IPS-NIHi7 (cell line): ENCODE results near the gene AKAP11.
A peak's percentile ranks its signal among the peaks of the same experiment; 100 is the strongest.

Experiments used
- DNase-seq: peaks from one replicate; pipeline ENCODE4 v3.0.0; 2012; ENCODE audit warnings: mixed read lengths; ENCODE audit errors: extremely low spot score

Gene AKAP11

DNA sequence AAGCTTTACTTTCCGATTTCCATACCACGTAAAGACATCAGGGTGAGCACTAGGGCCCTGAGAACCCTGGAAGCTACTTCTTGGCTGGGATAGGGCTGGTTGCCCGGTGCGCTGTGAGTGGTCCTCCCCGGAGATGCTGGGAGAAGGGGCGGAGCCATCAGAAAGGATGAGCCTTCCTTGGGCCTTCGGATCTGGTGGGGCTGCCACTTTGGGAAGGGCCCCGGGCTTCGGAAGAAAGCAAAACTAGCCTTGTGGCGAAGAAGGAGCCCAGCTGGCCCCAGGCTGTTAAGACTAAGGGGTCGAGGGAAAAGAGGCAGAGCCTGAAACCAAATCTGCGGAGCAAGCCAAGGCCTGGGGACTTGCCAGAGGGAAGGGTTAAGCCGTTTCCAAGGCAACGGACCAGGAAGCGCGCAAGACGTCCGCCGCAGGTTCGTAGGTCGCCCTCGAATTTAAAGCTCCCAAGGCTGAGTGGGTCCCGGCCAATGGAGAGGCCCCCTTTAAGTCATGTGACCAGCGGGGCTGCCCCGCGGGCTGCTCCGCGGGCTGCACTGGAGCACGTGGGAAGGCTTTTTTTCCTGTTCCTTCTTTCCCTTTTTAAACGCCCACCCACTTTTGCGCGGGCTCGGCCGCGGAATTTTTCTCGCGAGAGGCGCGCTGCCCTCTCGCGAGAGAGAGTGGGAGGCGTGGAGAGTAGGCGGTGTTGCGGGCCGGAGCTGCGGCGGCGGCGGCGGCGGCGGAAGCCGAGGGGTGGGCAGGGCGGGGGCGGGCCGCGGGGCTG, 426 bp upstream of the AKAP11 start:
- DNase-seq, result peak; percentile 92

DNA sequence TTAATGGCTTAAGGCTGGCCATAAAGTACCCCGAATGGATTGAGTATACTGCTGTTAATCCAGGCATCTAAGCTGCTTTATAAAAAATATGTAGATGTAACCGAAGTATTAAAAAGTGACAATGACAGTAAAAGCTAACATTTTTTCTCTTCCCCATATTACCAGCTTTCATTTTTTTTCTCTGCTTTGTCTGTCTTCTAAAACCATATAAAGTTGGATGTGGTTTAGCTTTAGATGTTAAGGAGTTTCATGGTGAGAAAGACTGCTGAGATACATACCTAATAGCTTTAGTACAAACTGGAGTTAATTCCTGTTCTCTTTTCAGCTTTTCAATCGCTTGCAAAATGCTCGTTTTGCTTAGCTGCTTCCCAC, 838 bp downstream of the AKAP11 start:
- DNase-seq, result no peak

DNA sequence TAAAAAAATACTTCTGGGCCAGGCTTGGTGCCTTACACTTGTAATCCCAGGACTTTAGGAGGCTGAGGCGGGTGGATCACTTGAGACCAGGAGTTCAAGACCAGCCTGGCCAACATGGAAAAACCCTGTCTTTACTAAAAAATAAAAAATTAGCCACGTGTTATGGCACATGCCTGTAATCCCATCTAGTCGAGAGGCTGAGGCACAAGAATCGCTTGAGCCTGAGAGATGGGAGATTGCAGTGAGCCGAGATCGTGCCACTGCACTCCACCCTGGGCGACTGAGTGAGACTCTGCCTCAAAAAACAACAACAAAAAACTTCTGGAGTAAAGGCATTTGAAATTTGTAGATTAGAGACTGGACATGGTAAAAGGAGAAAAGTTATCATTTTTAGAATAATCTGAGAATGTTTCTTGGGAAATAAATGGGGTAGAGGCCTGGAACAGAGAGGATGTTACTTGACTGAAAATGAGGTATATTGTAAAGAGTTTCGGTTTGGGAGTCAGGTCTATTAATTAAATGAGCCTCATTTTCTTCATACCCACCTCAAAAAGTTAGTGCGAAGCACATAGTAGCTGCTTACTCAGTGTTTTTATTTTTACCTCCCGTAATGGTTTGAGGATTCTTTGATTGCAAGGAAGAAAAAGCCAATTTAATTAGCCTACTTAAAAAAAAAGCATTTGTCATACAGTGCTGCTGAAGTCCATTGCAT, 2.6 kb downstream of the AKAP11 start:
- no peak for DNase-seq

DNA sequence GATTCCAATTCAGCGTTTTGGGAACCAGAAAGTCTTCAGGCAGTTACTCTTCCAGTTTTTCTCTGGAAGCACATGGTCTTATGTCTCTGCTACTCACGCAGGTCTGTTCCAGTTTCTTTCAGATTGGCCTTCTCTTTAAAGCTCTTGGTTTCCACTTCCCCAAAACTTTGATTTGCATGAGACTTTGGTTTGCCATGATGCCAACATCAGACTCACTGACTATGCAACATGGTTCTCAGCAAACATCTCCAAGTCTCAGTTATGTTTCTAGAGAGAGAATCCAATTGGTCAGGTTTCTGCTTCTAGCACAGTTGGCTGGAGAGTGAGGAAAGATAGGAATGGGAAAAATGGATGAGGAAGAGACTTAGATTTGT, 3.1 kb downstream of the AKAP11 start:
- DNase-seq, result no peak

DNA sequence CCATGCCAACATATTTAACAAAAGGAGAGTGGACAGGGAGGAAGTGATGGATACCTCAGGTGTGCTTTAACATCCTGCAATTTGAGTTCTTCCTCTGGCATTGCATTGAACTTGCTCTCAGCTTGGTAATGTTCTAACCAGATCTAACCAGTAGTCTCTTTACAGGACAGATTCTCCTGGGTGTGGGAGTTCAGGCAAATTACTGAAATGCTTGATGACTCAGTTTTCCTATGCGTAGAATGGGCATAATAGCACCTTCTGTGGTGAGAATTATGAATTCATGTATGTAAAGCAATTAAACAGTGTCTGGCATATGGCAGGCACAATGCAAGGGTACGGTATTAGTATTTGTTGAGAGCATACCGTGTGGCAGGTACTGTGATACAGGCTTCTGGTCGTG, 3.6 kb downstream of the AKAP11 start:
- DNase-seq, result no peak

DNA sequence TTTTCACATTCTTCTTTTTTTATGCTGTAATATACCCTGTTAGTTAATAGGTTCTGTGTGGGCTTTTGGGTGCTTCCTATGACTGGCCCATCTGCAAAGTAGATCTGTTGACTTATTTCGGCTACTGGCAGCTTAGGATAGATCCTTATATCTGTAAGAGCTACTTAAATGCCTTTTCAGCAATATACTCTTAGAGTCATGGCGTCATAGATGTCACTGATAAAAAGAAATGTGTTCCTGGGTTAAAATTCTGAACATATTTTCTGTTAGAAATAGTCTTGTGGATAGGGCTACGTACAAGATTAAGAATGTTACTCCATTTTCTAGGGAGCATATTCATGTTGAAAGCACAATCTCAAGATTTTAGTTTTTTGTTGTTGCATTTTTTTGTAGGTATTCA, 4.7 kb downstream of the AKAP11 start:
- DNase-seq, result no peak

DNA sequence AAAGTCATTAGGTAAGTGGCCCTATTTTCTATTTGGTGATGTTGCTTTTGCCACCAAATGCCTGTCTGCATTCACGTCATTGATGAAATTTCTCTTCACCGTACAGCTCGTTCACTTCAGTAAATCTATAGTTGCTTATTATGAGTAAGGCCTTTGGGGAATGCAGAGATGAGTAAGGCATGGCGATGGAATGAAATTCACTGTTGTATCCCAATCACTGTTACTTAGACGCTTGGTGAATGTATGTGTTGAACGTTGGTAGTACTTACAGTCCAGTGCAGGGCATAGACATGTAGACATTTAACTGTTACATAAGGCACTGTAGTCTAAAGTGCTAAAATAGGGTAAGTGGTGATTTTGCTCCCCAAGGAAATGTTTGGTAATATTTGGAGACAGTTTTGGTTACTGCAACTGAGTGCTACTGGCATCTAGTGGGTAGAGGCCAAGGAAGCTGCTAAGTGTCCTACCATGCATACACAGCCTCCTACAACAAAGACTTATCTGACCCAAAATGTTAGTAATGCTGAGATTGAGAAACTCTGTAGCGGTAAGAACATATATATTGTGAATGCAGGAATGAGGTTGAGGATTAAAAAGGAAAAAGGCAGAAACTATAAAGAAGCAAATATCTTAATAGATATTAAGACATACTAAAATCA, 5.8 kb downstream of the AKAP11 start:
- no peak for DNase-seq

DNA sequence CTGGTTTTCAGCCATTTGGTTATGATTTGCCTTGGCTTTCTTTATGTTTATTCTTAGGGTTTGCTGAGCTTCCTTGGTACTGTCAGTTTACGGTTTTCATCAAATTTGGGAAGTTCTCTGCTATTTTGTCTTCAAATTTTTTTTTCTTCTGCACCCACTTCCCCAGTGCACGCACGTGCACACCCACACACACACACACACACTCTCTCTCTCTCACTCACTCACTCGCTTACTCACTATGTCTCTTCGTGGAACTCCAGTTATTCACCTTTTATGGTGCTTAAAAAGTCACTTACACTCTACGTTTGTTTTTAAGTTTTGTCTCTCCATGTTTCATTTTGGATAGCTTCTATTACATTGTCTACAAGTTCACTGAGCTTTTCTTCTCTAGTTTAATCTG, 7.1 kb downstream of the AKAP11 start:
- no peak for DNase-seq

DNA sequence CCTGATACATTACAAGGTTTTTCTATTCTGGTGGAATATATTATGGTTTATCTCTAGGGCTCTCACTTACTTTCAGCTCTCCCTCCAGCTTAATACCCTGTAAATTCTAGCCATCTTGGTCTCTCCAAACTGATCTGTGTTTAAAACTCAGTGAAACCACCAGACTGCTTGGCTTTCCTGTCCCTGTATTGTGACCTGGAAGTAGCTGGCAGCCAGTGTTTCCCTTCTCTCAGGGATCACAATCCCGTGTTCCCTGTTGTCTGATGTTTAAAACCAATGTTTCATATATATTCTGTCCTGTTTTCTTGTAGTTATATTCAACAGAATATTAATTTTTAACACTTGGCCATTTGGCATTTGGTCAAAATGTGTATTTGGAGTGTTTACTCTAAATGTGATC, 8.0 kb downstream of the AKAP11 start:
- DNase-seq, result no peak

DNA sequence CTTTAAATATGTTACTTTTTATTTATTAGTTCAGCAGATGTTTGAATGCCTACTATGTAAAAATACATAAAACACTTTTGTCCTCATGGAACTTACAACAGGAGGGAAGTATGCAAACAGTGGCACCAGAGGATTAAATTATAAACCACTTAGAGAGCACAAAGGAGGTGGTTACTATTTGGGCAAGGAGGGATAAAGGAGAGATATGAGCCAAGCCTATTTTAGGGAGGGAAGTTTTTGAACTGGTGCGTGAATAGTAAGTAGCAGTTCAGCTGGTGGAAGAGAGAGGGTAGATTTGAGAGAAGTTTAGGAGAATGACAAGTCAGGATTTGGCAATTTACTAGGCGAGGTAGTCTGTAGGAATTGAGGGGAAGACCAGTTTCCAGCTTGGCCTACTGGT, 8.6 kb downstream of the AKAP11 start:
- DNase-seq, result no peak

DNA sequence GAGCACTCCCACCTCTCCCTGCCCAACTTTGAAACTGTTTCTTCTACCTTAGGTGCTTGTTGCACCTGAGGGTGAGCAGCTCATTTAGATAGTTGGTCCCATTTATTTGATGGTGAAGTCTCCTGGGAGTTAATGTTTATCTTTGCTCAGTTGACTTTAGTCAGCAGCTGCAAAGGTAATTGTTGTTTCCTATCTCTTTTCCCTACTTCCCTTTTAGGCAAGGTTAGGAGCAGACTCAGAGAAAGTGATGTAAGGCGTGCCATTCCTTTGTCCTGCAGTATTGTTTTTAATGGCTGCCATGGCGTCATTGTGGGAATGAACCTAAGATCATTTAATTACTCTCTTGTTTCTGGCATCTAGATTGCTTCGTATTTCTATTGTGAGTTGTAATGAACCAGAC, 11.6 kb downstream of the AKAP11 start:
- DNase-seq, result no peak

DNA sequence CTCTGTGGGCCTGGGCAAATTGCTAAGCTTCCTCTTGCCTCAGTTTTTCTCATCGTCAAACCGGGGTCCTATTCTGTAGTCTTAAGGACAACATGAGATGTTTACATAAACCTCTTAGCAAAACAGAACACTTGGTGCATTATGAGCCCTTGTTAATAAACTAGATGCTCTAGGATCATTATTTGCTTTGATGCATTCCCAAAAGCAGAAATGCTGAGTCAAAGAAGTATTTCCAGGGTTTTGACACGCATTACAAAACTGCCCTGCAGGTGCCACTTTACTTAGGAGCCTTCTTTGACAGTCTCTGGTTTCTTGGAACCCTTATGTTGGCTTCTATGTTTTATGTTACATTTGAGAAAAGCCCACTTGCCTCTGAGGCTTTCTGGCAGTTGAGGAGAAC, 12.1 kb downstream of the AKAP11 start:
- no peak for DNase-seq

DNA sequence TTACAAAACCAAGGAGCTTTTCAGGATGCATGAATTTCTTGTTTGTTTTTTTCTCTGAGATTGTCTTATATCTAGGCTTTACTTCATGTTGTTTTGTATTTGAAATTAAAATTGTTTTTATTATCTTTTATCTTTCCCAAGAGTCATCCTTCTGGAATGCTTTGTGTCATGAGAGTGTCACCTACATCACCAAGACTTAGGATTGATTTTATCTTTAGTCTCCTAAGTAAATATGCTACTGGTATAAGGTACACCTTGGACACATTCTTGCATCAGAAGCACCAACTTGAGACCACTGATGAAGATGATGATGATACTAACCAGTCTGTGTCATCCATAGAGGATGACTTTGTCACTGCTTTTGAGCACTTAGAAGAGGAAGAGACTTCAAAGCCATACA, 26.4 kb downstream of the AKAP11 start:
- DNase-seq, result no peak

DNA sequence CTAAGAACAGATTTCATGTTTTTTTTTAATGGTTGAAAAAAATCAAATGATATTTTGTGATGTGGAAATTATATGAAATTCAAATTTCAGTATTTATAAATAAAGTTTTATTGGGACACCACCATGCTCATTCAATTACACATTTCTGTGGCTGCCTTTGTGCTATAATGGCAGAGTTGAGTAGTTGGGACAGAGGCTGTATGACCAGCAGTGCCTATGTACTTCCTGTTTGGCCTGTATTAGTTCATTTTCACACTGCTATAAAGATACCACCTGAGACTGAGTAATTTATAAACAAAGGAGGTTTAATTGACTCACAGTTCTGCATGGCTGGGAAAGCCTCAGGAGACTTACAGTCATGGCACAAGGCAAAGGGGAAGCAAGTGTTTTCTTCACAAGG, 33.6 kb downstream of the AKAP11 start:
- no peak for DNase-seq

DNA sequence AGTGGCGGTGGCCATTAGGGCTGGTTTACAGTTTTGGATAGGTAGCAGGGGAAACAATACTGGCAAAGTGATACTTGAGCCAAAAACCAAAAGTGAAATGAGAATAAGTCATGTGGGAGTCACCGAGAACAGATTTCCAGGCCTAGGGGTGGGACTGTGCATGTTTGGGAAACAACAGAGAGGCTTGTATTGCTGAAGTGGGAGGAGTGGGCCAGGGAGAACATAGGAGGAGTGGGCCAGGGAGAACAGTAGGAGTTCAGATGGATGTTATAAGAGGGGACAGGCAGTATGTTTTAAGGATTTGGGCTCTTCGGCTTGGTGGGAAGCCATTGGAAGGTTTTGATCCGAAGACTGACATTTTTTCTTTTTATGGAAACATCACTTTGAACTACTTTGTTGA, 35.5 kb downstream of the AKAP11 start:
- no peak for DNase-seq

DNA sequence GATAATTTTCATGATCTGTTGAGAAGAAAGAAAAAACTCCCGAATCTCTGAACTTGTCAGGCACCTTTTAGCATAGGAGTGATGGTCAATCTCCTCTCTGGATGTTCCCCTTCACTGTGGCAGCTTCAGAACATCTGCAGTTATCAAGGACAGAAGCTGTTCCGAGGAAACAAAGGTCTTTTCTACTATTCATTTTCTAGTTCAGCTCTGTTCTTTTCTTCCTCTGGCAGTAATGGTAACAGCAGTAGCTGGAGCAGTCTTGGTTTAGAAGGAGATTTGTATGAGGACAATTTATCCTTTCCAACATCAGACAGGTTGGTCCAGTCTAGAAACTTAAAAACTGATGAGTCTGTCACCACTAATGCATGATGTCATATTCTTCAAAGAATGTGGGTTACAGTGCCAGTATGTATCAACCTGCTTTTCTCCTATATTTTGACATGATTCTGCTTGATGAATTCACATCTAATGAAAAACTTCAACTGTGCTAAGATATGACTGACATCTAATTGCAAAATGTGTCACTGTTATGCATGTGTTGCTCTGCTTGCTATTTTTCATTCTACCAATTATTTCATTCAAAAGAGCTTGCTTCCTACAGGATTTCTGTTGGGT, 41.0 kb downstream of the AKAP11 start:
- DNase-seq, result no peak

DNA sequence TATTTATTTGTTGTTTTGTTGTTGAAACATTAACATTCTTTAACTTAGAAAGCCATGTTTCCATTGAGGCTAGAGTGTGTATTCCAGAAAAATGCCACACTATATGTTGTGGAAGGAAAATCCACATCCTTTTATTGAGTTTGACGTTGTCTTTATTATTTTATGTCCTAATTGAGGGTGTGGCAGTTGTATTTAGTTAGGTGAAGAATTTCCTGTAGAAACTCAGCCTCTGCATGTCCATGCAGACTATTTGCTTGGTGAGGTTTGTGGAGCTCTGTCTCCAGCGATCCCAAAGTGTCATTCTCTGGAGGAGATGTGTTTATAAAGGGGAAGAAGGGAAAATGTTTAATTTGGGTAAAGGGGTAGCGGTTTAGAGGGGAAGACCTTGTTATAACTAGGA, 46.6 kb downstream of the AKAP11 start:
- no peak for DNase-seq

DNA sequence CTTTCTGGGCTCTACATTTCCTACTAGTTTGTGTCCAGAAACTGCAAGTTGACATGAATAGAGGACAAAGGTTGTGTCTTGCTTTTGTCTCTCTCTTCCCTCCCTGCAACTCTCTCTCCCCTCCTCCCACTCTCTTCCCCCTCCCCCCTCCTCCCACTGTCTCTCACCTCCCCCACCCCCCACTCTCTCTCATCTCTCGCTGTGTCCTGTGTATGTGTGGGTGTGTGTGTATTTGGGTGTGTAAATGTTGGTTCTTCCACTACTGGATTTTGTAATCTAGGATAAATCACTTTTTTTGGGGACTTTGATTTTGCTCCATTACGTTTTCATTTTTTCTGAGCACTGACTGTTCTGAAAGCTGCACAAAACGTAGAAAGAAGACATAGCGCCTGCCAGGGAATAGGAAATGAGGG, 48.4 kb downstream of the AKAP11 start:
- peak; percentile 39 for DNase-seq

DNA sequence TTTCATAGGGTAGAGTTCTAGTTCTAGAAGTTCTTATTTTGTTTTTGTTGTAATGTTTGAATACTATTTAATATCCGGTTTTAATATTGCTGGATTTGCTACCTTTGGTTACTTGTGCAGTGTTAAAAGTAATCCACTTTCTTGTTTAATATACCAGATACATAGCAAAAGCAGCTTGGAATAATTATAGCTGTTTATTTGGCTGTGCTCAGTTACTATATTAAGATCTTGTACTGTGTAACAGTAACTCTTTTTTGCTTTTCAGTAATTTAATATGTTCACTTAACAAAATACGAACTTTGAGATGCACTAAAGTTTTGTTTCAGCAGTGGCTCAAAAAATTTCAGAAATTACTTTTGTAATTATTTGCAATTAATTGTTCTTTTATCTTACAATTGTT, 50.9 kb downstream of the AKAP11 start:
- DNase-seq, result no peak

DNA sequence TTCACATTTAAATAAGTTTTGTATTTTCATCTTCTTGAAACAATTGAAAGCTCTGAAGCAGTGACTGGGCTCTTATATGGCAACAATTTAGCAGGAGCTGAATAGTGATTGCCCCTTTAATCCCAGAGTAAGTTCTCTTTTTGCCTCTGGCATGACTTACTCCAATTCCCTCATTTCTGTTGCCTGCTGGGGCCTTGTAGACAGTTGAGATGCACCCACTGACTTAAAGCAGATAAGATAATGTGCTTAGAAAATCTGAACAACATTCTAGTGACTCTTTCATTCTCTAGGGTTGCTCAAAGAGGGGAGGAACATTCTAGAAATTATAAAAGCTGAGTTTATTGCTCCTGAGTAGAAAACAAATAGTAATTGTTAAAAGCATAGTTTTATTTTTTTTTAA, 52.8 kb downstream of the AKAP11 start:
- DNase-seq, result no peak

DNA sequence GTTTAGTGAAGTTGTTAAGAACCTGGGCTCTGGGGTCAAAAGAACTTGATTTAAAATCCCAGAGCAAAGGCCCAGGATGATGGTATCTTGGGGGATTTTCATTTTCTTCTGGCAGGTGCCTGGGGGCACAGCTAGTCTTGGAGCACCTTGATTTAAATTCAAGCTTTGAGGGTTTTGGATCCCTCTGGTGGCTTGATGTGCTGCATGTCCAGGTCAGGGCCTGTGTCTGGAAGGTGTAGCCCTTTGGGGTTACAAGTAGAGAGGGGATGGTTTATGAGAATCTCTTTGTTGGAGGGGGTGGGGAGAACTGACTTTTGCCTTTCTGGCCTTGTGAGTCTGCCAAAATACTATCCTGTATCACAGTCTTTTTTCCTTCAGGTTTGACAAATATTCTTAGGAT, 55.8 kb downstream of the AKAP11 start:
- DNase-seq, result no peak

DNA sequence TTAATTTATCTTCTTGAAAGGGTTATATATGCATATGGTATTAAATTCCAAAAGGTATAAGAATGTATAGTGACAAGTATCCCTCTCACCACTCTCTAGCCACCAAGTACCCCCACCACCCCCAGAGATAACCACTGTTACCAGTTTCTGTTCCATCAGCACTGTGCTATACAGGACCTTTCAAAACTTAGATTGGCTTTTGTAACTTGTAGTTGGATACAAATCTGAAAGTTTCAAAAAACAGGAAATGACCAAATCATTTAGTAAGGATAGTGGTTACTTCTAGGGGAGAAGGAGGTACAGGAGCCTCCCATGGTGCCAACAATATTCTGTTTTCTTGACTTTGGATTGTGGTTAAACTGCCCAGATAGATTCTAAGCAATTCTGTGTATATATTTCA, 56.7 kb downstream of the AKAP11 start:
- no peak for DNase-seq

DNA sequence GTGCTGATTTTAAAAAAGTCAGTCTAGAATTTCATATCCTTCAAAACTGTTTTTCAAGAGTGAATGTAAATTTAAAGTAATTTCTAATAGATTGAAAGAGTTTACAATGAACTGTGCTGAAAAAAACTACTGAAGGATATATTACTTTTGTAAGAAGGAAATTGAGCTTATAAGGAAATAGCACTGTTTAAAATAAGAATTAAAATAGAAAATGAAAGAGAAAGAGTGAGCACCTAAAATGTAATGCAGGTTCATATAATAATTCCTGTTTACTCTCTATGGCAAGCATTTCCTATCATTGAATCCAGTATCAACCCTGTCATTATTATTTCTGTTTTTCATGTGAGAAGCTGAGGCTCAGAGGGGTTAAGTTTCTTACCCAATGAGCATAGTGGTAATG, 57.3 kb downstream of the AKAP11 start:
- DNase-seq, result no peak
